Naive thymus-derived CD4-positive, alpha-beta T cell (primary cell): ENCODE results near the gene FBXL4. TPM values are rescaled to one million over a fixed set of nuclear protein-coding genes. Genes with fewer than 3 reads are reported as not detected.

Experiments used
- ATAC-seq: fragments of 150-1000 bp; cut with Tn5 transposase; 2 replicates; pipeline ENCODE4 v1.10.0; 2021; ENCODE audit warnings: mild to moderate bottlenecking, moderate library complexity
- CTCF ChIA-PET: fragments of 350-600 bp; sonication (Branson Sonifier 250); formaldehyde crosslinking; loops from one replicate; lab custom pipeline; 2021; ENCODE audit warnings: antibody characterized with exemption; lab: Charles Lee
- POLR2A ChIA-PET: fragments of 350-600 bp; sonication (Branson Sonifier 250); formaldehyde crosslinking; loops from one replicate; lab custom pipeline; 2021; ENCODE audit warnings: antibody characterized with exemption, inconsistent platforms; lab: Charles Lee
- DNase-seq, 9 donors: peaks; one replicate each; pipeline versions ENCODE4 v3.0.0 to v3.0.0-alpha.2; 2020 to 2022; ENCODE audit warnings: mixed read lengths in 1 of 9
- H3K27ac ChIP-seq: one replicate; pipeline ENCODE4 v1.7.0; 2013; ENCODE audit warnings: mild to moderate bottlenecking, low read depth, low read length, moderate library complexity
- H3K27me3 ChIP-seq, 2 donors: one replicate each; pipeline ENCODE4 v1.7.0; 2013; ENCODE audit warnings: low read length in 2 of 2, mild to moderate bottlenecking in 2 of 2, moderate library complexity in 2 of 2; ENCODE audit not compliant: control insufficient read depth in 2 of 2, insufficient read depth in 2 of 2
- H3K36me3 ChIP-seq, 3 experiments: 1 replicate in 2 of 3; 2 replicates in 1 of 3; pipeline ENCODE4 v1.7.0; 2013; ENCODE audit warnings: low read length in 3 of 3, mild to moderate bottlenecking in 3 of 3, moderate library complexity in 1 of 3; ENCODE audit not compliant: insufficient read depth in 3 of 3, control insufficient read depth in 2 of 3
- H3K4me1 ChIP-seq, 2 donors: one replicate each; pipeline ENCODE4 v1.7.0; 2013; ENCODE audit warnings: low read length in 2 of 2, mild to moderate bottlenecking in 2 of 2, moderate library complexity in 1 of 2; ENCODE audit not compliant: control insufficient read depth in 2 of 2, insufficient read depth in 2 of 2
- H3K4me3 ChIP-seq: 2 replicates; pipeline ENCODE4 v1.7.0; 2013; ENCODE audit warnings: mild to moderate bottlenecking, low read length
- H3K9me3 ChIP-seq, 3 experiments: 1 replicate in 2 of 3; 2 replicates in 1 of 3; pipeline ENCODE4 v1.7.0; 2013; ENCODE audit warnings: low read length in 3 of 3; ENCODE audit not compliant: control insufficient read depth in 2 of 3
- H3K27ac Mint-ChIP-seq, 9 donors: one replicate each; pipeline ENCODE4 v1.8.0; 2020 to 2022; ENCODE audit warnings: mixed read lengths in 9 of 9, mild to moderate bottlenecking in 8 of 9, moderate library complexity in 5 of 9, inconsistent platforms in 2 of 9
- H3K27me3 Mint-ChIP-seq, 5 donors: one replicate each; pipeline ENCODE4 v1.8.0; 2021 to 2022; ENCODE audit warnings: mixed read lengths in 5 of 5, mild to moderate bottlenecking in 1 of 5
- H3K36me3 Mint-ChIP-seq, 5 donors: one replicate each; pipeline ENCODE4 v1.8.0; 2020 to 2022; ENCODE audit warnings: mixed read lengths in 5 of 5, mild to moderate bottlenecking in 3 of 5, inconsistent platforms in 1 of 5
- H3K4me1 Mint-ChIP-seq, 7 donors: one replicate each; pipeline ENCODE4 v1.8.0; 2020 to 2022; ENCODE audit warnings: mixed read lengths in 7 of 7, mild to moderate bottlenecking in 3 of 7, inconsistent platforms in 1 of 7
- H3K4me3 Mint-ChIP-seq, 10 donors: one replicate each; pipeline ENCODE4 v1.8.0; 2020 to 2022; ENCODE audit warnings: mild to moderate bottlenecking in 10 of 10, mixed read lengths in 10 of 10, moderate library complexity in 6 of 10, inconsistent platforms in 2 of 10
- H3K9me3 Mint-ChIP-seq, 11 donors: one replicate each; pipeline ENCODE4 v1.8.0; 2020 to 2022; ENCODE audit warnings: mixed read lengths in 11 of 11, mild to moderate bottlenecking in 4 of 11, inconsistent platforms in 1 of 11, moderate library complexity in 1 of 11
- intact Hi-C, 2 donors: fragments of 100-400 bp; cut with micrococcal nuclease; formaldehyde crosslinking; loops; one replicate each; pipeline ENCODE4 v1.15.1; 2023
- polyA plus RNA-seq, 2 donors: library from polyadenylated mRNA; unstranded; fragments of 300-500 nt; fragmentation: Illumina TruSeq; gene quantifications; one replicate each; pipeline ENCODE4 v1.2.3, GENCODE V29; 2021
- total RNA-seq, 6 experiments: library from RNA in 5 of 6; stranded (reverse) in 5 of 6; gene quantifications; 1 replicate in 5 of 6; 2 replicates in 1 of 6; pipeline ENCODE4 v1.2.3 and lab custom pipeline; 2021 to 2026

The FBXL4 gene
- total and polyA plus RNA-seq, 7 experiments from 2014 or later, result 9.2 to 24.3 (median 13.5) TPM

DNA sequence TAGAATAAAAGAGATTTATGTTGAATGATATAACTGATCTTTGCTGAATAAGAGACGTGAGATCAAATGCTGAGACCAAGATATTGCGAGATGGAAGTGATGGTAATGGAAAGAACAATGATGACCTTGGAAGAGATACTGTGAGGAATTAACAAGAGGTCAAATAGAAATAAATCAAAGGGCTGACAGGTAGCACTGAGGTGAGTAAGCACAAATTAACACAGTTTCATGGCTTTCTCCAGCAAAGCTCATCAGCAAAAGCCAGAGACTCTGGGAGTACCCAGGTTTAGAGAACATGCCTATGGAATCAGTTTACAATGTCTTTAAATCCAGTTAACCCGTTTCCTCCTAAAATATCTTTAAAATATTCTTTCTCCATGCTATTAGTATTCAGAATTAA, 60.1 kb downstream of the FBXL4 start:
- no peaks in the 10 kb centered on the region for H3K27me3 Mint-ChIP-seq
- POLR2A ChIA-PET, result no interaction called here
- peaks cover 6 to 61% (median 23%) of the 10 kb centered on the region in 5 donors for H3K36me3 Mint-ChIP-seq
- ATAC-seq (no peak), DNase-seq (no peak)
- H3K4me1 ChIP-seq, result no peaks in the 10 kb centered on the region
- no peak overlapping the region for H3K4me3 Mint-ChIP-seq
- no peaks in the 10 kb centered on the region for H3K27me3 ChIP-seq
- CTCF ChIA-PET, result no interaction called here
- intact Hi-C loops, result no loop called here
- H3K9me3 ChIP-seq, result no peaks in the 10 kb centered on the region
- H3K27ac Mint-ChIP-seq, result no peak overlapping the region
- no peak overlapping the region for H3K4me3 ChIP-seq
- no peak overlapping the region for H3K27ac ChIP-seq
- H3K4me1 Mint-ChIP-seq, result no peaks in the 10 kb centered on the region
- H3K9me3 Mint-ChIP-seq, result no peaks in the 10 kb centered on the region
- no peaks in the 10 kb centered on the region for H3K36me3 ChIP-seq

DNA sequence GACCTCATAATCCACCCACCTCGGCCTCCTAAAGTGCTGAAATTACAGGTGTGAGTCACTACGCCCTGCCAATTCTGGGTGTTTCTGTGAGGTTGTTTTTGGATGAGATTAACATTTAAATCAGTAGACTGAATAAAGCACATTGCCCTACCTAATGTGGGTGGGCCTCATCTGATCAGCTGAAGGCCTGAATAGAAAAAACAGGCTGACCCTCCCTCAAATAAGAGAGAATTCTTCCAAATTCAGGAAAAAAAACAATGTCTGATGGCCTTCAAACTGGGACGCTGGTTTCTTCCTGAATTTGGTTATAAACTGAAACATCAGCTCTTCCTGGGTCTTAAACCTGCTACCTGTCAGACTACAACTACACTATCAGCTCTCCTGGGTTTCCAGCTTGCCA, 62.4 kb downstream of the FBXL4 start:
- Mint-ChIP-seq H3K9me3 (no peaks in the 10 kb centered on the region), H3K4me1 (peaks cover 0 to 7% (median 0%) of the 10 kb centered on the region in 7 donors), H3K27me3 (no peaks in the 10 kb centered on the region), H3K27ac (peak overlapping the region in 1 of 9 donors; percentile 53), H3K4me3 (no peak overlapping the region), H3K36me3 (peaks cover 7 to 58% (median 23%) of the 10 kb centered on the region in 5 donors)
- Histone ChIP-seq H3K4me3 (no peak overlapping the region), H3K9me3 (no peaks in the 10 kb centered on the region), H3K27me3 (no peaks in the 10 kb centered on the region), H3K4me1 (no peaks in the 10 kb centered on the region), H3K36me3 (no peaks in the 10 kb centered on the region), H3K27ac (no peak overlapping the region)
- POLR2A ChIA-PET, result no interaction called here
- ATAC-seq (no peak), DNase-seq (no peak)
- intact Hi-C loops, result no loop called here
- CTCF ChIA-PET, result no interaction called here

DNA sequence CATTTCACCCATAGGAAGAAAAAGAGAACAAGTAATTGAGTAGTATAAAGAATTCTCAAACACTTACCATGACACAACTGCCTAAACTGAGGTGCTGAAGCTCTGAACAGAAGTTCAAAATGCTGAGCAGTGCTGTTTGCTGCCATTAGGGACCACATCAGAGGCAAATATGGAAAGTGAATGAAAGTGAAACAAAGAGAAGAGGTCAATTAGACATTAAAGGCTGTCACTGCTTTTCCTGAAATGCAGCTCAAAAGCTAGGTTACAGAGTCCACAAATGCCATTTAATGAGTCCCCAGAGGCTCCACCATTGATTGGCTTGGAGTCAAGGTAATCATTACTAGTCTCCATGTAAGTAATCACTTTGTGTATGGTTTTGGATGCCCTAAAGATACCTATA, 67.3 kb downstream of the FBXL4 start:
- no peaks in the 10 kb centered on the region for H3K9me3 Mint-ChIP-seq
- H3K4me3 Mint-ChIP-seq, result no peak overlapping the region
- Histone ChIP-seq H3K27me3 (no peaks in the 10 kb centered on the region), H3K36me3 (peaks cover 0 to 12% (median 0%) of the 10 kb centered on the region in 3 experiments), H3K4me1 (no peaks in the 10 kb centered on the region), H3K9me3 (no peaks in the 10 kb centered on the region), H3K4me3 (no peak overlapping the region), H3K27ac (no peak overlapping the region)
- CTCF ChIA-PET, result no interaction called here
- intact Hi-C loops, result loop anchor here in 1 of 2 donors (5.0 kb wide), 1 partner anchor 67 kb away; the partner anchor contains the start of gene FBXL4
- DNase-seq, result no peak
- POLR2A ChIA-PET, result no interaction called here
- no peaks in the 10 kb centered on the region for H3K27me3 Mint-ChIP-seq
- peaks cover 0 to 9% (median 0%) of the 10 kb centered on the region in 7 donors for H3K4me1 Mint-ChIP-seq
- peaks cover 15 to 59% (median 37%) of the 10 kb centered on the region in 5 donors for H3K36me3 Mint-ChIP-seq
- ATAC-seq, result no peak
- no peak overlapping the region for H3K27ac Mint-ChIP-seq

DNA sequence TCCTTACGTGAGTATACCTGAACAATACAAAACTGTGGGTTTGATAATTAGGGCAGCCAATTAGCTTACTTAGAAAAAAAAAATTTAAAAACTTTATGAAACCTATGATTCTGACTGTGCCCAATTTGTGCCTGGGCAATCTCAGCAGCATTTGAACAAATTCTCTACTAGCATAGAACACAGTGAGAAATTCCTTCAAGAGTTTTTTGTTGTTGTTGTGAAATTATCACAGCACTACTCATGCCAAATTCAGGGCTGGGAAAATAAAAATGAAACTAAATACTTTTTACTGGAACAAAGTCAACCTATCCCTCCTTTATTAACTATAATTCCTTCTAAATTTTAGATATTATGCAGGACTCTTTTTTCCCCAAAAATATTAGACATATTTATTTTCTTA, 70.5 kb downstream of the FBXL4 start:
- Mint-ChIP-seq H3K27ac (no peak overlapping the region), H3K36me3 (peaks cover 12 to 54% (median 36%) of the 10 kb centered on the region in 5 donors), H3K4me1 (peaks cover 0 to 9% (median 0%) of the 10 kb centered on the region in 7 donors), H3K4me3 (no peak overlapping the region), H3K27me3 (no peaks in the 10 kb centered on the region), H3K9me3 (no peaks in the 10 kb centered on the region)
- DNase-seq, result no peak
- peaks cover 0 to 16% (median 0%) of the 10 kb centered on the region in 3 experiments for H3K36me3 ChIP-seq
- no peaks in the 10 kb centered on the region for H3K27me3 ChIP-seq
- H3K4me1 ChIP-seq, result no peaks in the 10 kb centered on the region
- ATAC-seq, result no peak
- intact Hi-C loops, result no loop called here
- ChIA-PET CTCF (no interaction called here), POLR2A (no interaction called here)
- no peaks in the 10 kb centered on the region for H3K9me3 ChIP-seq
- H3K27ac ChIP-seq, result no peak overlapping the region
- H3K4me3 ChIP-seq, result no peak overlapping the region

DNA sequence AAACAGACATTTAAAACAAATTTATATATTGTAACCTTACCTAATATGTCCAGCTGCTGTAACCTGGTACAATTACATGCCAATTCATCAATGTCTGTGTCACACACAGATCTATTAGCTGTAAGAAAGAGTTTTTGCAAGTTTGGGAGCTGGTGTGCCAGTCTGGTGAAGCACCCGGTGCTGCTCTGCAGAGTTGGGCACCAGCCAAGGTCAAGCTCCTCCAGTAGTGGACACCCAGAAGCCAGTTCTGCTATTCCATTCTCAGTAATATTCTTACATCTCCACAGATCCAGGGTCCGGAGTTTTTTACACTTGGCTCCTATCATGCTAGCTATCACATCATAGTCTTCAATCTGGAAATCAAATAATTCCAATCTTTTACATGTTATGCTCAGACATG, 72.4 kb downstream of the FBXL4 start:
- Histone ChIP-seq H3K9me3 (no peaks in the 10 kb centered on the region), H3K27me3 (no peaks in the 10 kb centered on the region), H3K36me3 (peaks cover 0 to 16% (median 0%) of the 10 kb centered on the region in 3 experiments), H3K4me3 (no peak overlapping the region), H3K27ac (no peak overlapping the region), H3K4me1 (no peaks in the 10 kb centered on the region)
- ChIA-PET CTCF (no interaction called here), POLR2A (no interaction called here)
- H3K36me3 Mint-ChIP-seq, result peaks cover 13 to 57% (median 42%) of the 10 kb centered on the region in 5 donors
- ATAC-seq, result no peak
- peaks cover 0 to 3% (median 0%) of the 10 kb centered on the region in 7 donors for H3K4me1 Mint-ChIP-seq
- no peak overlapping the region for H3K4me3 Mint-ChIP-seq
- no peaks in the 10 kb centered on the region for H3K27me3 Mint-ChIP-seq
- H3K9me3 Mint-ChIP-seq, result no peaks in the 10 kb centered on the region
- intact Hi-C loops, result no loop called here
- H3K27ac Mint-ChIP-seq, result no peak overlapping the region
- DNase-seq, result no peak

DNA sequence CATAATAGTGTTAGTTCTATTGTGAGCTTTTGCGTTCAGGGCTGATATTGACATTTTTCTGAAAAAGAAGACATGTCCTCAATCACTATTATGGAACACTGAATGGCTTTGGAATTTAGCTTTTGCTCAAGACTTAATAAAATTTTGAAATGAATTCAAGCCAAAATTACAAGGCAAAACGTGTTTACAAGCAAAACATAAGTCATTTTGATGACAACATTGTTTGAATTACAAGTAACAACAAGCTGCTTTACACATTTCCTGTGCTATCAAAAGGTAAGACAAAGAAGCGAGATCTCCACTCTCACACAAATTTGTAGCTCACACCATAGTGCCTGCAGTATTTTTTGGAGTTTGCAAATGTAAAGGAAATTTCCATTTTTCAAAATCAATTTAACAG, 75.9 kb downstream of the FBXL4 start:
- Mint-ChIP-seq H3K9me3 (peaks cover 0 to 2% (median 0%) of the 10 kb centered on the region in 11 donors), H3K36me3 (peaks cover 11 to 48% (median 42%) of the 10 kb centered on the region in 5 donors), H3K27me3 (no peaks in the 10 kb centered on the region), H3K4me3 (no peak overlapping the region), H3K4me1 (no peaks in the 10 kb centered on the region), H3K27ac (no peak overlapping the region)
- H3K27me3 ChIP-seq, result no peaks in the 10 kb centered on the region
- ATAC-seq (no peak), DNase-seq (no peak)
- H3K4me3 ChIP-seq, result no peak overlapping the region
- intact Hi-C loops, result no loop called here
- peaks cover 0 to 16% (median 0%) of the 10 kb centered on the region in 3 experiments for H3K36me3 ChIP-seq
- no peak overlapping the region for H3K27ac ChIP-seq
- ChIA-PET POLR2A (no interaction called here), CTCF (no interaction called here)
- H3K4me1 ChIP-seq, result no peaks in the 10 kb centered on the region
- no peaks in the 10 kb centered on the region for H3K9me3 ChIP-seq

DNA sequence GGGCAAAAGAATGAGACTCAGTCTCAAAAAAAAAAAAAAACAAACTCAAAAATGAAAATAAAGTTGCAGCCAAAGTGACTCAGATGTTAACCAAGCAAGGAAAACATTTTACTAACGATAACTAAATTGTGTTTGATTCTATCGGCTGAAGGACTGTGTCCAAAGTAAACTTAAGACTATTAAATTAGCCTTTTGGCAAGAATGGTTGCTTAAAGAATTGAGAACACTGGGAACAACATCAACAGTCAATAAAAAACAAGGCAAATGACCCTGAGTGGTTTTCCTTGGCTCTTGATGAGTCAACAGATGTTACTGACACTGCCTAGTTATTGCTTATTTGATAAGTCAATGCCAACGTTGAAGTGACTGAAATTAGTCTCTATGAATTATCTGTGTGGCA, 76.7 kb downstream of the FBXL4 start:
- ATAC-seq (no peak), DNase-seq (no peak)
- ChIA-PET POLR2A (no interaction called here), CTCF (no interaction called here)
- H3K4me3 Mint-ChIP-seq, result no peak overlapping the region
- H3K4me1 Mint-ChIP-seq, result no peaks in the 10 kb centered on the region
- intact Hi-C loops, result no loop called here
- no peak overlapping the region for H3K27ac Mint-ChIP-seq
- H3K9me3 Mint-ChIP-seq, result peaks cover 0 to 4% (median 0%) of the 10 kb centered on the region in 11 donors
- H3K4me1 ChIP-seq, result no peaks in the 10 kb centered on the region
- H3K36me3 Mint-ChIP-seq, result peaks cover 8 to 46% (median 41%) of the 10 kb centered on the region in 5 donors
- H3K27me3 ChIP-seq, result no peaks in the 10 kb centered on the region
- no peaks in the 10 kb centered on the region for H3K9me3 ChIP-seq
- no peaks in the 10 kb centered on the region for H3K27me3 Mint-ChIP-seq
- H3K36me3 ChIP-seq, result peaks cover 0 to 10% (median 0%) of the 10 kb centered on the region in 3 experiments
- H3K4me3 ChIP-seq, result no peak overlapping the region
- no peak overlapping the region for H3K27ac ChIP-seq
